ENCODE data around the gene TMPRSS4. TPM values are rescaled to one million over a fixed set of nuclear protein-coding genes. Genes with fewer than 3 reads are reported as not detected.

Gene TMPRSS4
- total RNA-seq, 1 experiment from 2014 or later: not detected

GRCh38 chr11:118042141-118042540 is 34.7 kb upstream of the TMPRSS4 start:
- no peaks in the 10 kb centered on the region for H3K36me3 ChIP-seq (ENCODE audit: control insufficient read depth, insufficient read depth, low read length)
- no peak overlapping the region for H3K27ac ChIP-seq (ENCODE audit: low read length)
- intact Hi-C loops (cut with micrococcal nuclease; ENCODE audit: unreplicated experiment) (no loop called here), in situ Hi-C loops (cut with HindIII; ENCODE audit: low pct_unique_long_range_greater_than_20kb, low sequenced_read_pairs) (no loop called here)
- no peak for DNase-seq (ENCODE audit: low read depth, low spot score)
- ATAC-seq: no peak
- no peaks in the 10 kb centered on the region for H3K4me1 ChIP-seq (ENCODE audit: control insufficient read depth, insufficient read depth, low read length)
- POLR2A ChIA-PET: no interaction called here
- TF ChIP-seq POLR2AphosphoS5 (IDR thresholded peaks at IDR 0.05; ENCODE audit: low read depth, low read length) (no peak), REST (IDR thresholded peaks at IDR 0.05; ENCODE audit: insufficient read depth in 1 of 2, low read depth in 2 of 2, low read length in 1 of 2) (no peak), CTCF (IDR thresholded peaks at IDR 0.05) (no peak), SIN3A (IDR thresholded peaks at IDR 0.05; ENCODE audit: borderline replicate concordance, insufficient read depth, low read depth, low read length) (no peak), TCF7L2 (IDR thresholded peaks at IDR 0.05; ENCODE audit: low read depth, low read length) (no peak)
- H3K9me3 ChIP-seq (ENCODE audit: control insufficient read depth, insufficient read depth, low read depth, low read length): no peaks in the 10 kb centered on the region
- no peak overlapping the region for H3K4me3 ChIP-seq (ENCODE audit: low read depth in 2 of 2, low read length in 2 of 2)
- no TSS peak for BruUV-seq (replicated peaks)
- CTCF ChIA-PET: interaction anchor here (0.6 kb wide), 2 partner anchors 12 to 126 kb away, joined by 3 to 4 read pairs; no protein-coding TSS in a partner anchor
- peaks cover 35% of the 10 kb centered on the region for H3K27me3 ChIP-seq (ENCODE audit: control insufficient read depth, insufficient read depth, low read length)

DNA sequence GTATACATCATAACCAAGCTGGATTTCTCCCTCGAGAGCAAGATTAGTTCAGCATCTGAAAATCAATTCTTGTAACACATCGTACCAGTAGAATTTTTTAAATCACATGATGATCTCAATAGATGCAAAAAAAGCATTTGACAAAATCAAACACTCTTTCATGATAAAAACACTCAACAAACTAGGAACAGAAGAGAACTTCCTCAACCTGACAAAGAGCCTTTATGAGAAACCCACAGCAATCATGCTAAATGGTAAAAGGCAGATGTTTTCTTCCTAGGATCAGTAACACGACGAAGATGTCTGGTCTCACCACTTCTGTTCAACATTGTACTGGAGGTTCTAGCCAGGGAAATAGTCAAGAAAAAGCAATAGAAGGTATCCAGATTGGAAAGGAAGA is 34.1 kb upstream of the TMPRSS4 start:
- Histone ChIP-seq H3K36me3 (ENCODE audit: control insufficient read depth, insufficient read depth, low read length) (no peaks in the 10 kb centered on the region), H3K4me3 (ENCODE audit: low read depth in 2 of 2, low read length in 2 of 2) (no peak overlapping the region), H3K9me3 (ENCODE audit: control insufficient read depth, insufficient read depth, low read depth, low read length) (no peaks in the 10 kb centered on the region), H3K27ac (ENCODE audit: low read length) (no peak overlapping the region), H3K27me3 (ENCODE audit: control insufficient read depth, insufficient read depth, low read length) (peaks cover 39% of the 10 kb centered on the region), H3K4me1 (ENCODE audit: control insufficient read depth, insufficient read depth, low read length) (no peaks in the 10 kb centered on the region)
- CTCF ChIA-PET: no interaction called here
- TF ChIP-seq TCF7L2 (IDR thresholded peaks at IDR 0.05; ENCODE audit: low read depth, low read length): no peak
- TF ChIP-seq SIN3A (IDR thresholded peaks at IDR 0.05; ENCODE audit: borderline replicate concordance, insufficient read depth, low read depth, low read length): no peak
- TF ChIP-seq REST (IDR thresholded peaks at IDR 0.05; ENCODE audit: insufficient read depth in 1 of 2, low read depth in 2 of 2, low read length in 1 of 2): no peak
- TF ChIP-seq CTCF (IDR thresholded peaks at IDR 0.05): no peak
- no peak for TF ChIP-seq POLR2AphosphoS5 (IDR thresholded peaks at IDR 0.05; ENCODE audit: low read depth, low read length)
- in situ Hi-C loops (cut with HindIII; ENCODE audit: low pct_unique_long_range_greater_than_20kb, low sequenced_read_pairs): no loop called here
- no TSS peak for BruUV-seq (replicated peaks)
- ATAC-seq (no peak), DNase-seq (ENCODE audit: low read depth, low spot score) (no peak)
- POLR2A ChIA-PET: no interaction called here
- intact Hi-C loops (cut with micrococcal nuclease; ENCODE audit: unreplicated experiment): no loop called here

Data from Panc1 (cell line).